Measurements from ENCODE around the gene KRTAP5-1.

Gene KRTAP5-1

GRCh38 chr11:1540074-1540473, 45.0 kb downstream of the KRTAP5-1 start:
- no peak for DNase-seq

- no peak for DNase-seq
Observed at GRCh38 chr11:1538153-1538552, 46.9 kb downstream of the KRTAP5-1 start.

- DNase-seq, result no peak
Observed at GRCh38 chr11:1536065-1536843, 48.8 kb downstream of the KRTAP5-1 start.

GRCh38 chr11:1534682-1535081, 50.4 kb downstream of the KRTAP5-1 start:
- DNase-seq, result no peak

All from fibroblast of skin of right biceps (primary cell).